Measurements from ENCODE around the gene MADCAM1.

Gene MADCAM1

GRCh38 chr19:510606-511100, 14.4 kb downstream of the MADCAM1 start:
- Mint-ChIP-seq H3K36me3 (peaks cover 2% of the 10 kb centered on the region), H3K27me3 (no peaks in the 10 kb centered on the region), H3K4me1 (peaks cover 44% of the 10 kb centered on the region), H3K27ac (peak overlapping the region; percentile 98), H3K9me3 (no peaks in the 10 kb centered on the region), H3K4me3 (peak overlapping the region; percentile 89)

DNA sequence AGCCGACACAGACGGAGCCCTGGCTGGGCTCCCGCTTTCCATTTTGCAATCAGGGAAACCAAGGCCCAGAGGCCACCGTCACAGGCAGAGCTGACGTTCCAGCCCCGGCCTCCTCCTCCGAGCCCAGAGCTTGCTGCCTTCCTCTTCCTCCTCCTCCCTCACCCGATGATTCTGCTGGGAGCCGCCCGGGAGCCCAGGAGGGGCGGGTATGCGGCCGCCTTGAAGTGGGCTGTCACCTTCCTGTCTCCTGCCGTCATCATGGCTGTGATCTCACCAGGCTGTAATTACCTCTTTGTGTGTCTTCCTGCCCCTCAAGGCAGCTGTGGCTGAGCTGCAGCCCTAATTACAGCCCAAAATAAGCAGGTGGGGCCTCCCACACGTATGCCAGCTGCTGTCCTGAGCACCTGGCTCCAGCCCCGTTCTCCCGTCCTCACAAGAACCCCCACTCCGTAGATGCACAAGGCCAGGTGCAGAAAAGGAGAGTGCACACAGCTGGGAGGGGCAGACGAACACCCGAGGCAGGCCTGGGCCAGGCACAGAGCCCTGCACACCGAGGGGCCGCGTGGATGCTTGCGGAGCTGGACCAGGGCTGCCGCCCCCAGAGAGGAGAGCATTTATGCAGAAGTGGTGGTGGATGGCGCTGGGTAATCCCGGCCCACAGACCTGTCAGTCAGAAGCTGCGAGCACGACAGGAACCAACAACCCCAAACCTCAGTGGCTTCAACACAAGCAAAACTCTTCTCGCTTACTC, 15.0 kb downstream of the MADCAM1 start:
- Mint-ChIP-seq H3K9me3 (no peaks in the 10 kb centered on the region), H3K27ac (peak overlapping the region; percentile 98), H3K36me3 (peaks cover 2% of the 10 kb centered on the region), H3K27me3 (no peaks in the 10 kb centered on the region), H3K4me1 (peaks cover 43% of the 10 kb centered on the region), H3K4me3 (peak overlapping the region; percentile 89)

GRCh38 chr19:512547-513365, 16.5 kb downstream of the MADCAM1 start:
- Mint-ChIP-seq H3K4me3 (no peak overlapping the region), H3K4me1 (peaks cover 49% of the 10 kb centered on the region), H3K9me3 (no peaks in the 10 kb centered on the region), H3K36me3 (peaks cover 2% of the 10 kb centered on the region), H3K27ac (no peak overlapping the region), H3K27me3 (no peaks in the 10 kb centered on the region)

- H3K4me3 Mint-ChIP-seq = no peak overlapping the region
- no peaks in the 10 kb centered on the region for H3K9me3 Mint-ChIP-seq
- peaks cover 2% of the 10 kb centered on the region for H3K36me3 Mint-ChIP-seq
These were observed 17.3 kb downstream of the MADCAM1 start for GRCh38 chr19:513368-514165.

GRCh38 chr19:514166-514663, 17.9 kb downstream of the MADCAM1 start:
- H3K9me3 Mint-ChIP-seq = no peaks in the 10 kb centered on the region
- H3K4me3 Mint-ChIP-seq = no peak overlapping the region
- H3K27ac Mint-ChIP-seq = peak overlapping the region; percentile 63
- H3K36me3 Mint-ChIP-seq = peaks cover 2% of the 10 kb centered on the region
- H3K4me1 Mint-ChIP-seq = peaks cover 35% of the 10 kb centered on the region
- no peaks in the 10 kb centered on the region for H3K27me3 Mint-ChIP-seq

More at GRCh38 chr19:513368-514165, 17.3 kb downstream of the MADCAM1 start:
- Mint-ChIP-seq H3K27ac (no peak overlapping the region), H3K27me3 (no peaks in the 10 kb centered on the region), H3K4me1 (peaks cover 41% of the 10 kb centered on the region)

- H3K27me3 Mint-ChIP-seq = no peaks in the 10 kb centered on the region
- H3K36me3 Mint-ChIP-seq = no peaks in the 10 kb centered on the region
- no peak overlapping the region for H3K4me3 Mint-ChIP-seq
- H3K9me3 Mint-ChIP-seq = no peaks in the 10 kb centered on the region
- peaks cover 10% of the 10 kb centered on the region for H3K4me1 Mint-ChIP-seq
- no peak overlapping the region for H3K27ac Mint-ChIP-seq
These were observed 21.7 kb downstream of the MADCAM1 start for GRCh38 chr19:517721-518597.

DNA sequence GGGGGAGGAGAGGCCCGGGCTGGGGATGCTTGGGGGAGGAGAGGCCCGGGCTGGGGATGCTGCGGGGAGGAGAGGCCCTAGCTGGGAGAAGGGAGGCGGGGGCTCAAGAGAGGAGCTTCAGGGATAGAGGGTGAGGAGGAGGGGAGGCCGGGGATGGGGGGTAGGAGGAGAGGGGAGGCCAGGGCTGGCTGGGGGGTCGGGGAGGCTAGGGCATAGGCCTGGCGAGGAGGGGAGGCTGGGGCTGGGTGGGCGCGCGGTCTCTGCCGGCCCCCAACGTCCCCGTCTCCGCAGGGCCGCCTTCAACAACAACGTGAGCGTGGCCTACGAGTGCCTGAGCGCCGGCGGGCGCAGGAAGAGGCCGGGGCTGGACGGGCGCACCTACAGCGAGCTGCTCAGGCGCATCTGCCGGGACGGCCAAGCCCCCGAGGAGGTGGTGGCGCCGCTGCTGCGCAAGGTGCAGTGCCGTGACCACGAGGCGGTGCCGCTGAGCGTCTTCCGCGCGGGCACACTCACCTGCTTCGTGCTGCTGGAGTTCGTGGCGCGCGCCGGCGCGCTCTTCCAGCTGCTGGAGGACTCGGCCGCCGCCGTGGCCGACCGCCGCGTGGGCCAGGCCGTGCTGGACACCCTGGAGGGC, 22.4 kb downstream of the MADCAM1 start:
- Mint-ChIP-seq H3K4me1 (peaks cover 10% of the 10 kb centered on the region), H3K4me3 (no peak overlapping the region), H3K27ac (no peak overlapping the region), H3K27me3 (no peaks in the 10 kb centered on the region), H3K36me3 (no peaks in the 10 kb centered on the region), H3K9me3 (no peaks in the 10 kb centered on the region)

DNA sequence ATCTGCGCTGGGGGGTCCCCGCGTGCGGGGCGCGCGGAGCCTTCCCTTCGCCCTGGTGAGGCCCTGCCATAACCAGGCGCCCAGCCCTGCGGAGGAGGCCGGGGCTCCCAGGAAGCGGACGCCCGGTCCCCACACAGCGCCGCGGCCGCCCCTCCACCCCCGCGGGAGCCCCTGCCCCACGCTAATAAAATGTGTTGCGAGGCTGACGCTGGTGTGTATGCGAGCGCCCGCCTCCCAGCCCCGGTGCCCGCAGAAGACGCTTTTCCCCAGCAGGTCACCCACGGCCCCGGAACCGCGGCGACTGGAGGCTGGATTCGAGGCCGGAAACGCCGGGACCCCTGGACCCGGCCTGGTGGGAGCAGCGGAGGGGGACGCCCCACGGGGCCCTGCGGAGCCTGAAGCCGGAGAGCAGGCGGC, 23.2 kb downstream of the MADCAM1 start:
- Mint-ChIP-seq H3K27ac (no peak overlapping the region), H3K9me3 (no peaks in the 10 kb centered on the region), H3K27me3 (no peaks in the 10 kb centered on the region), H3K36me3 (no peaks in the 10 kb centered on the region), H3K4me1 (peaks cover 10% of the 10 kb centered on the region), H3K4me3 (no peak overlapping the region)

DNA sequence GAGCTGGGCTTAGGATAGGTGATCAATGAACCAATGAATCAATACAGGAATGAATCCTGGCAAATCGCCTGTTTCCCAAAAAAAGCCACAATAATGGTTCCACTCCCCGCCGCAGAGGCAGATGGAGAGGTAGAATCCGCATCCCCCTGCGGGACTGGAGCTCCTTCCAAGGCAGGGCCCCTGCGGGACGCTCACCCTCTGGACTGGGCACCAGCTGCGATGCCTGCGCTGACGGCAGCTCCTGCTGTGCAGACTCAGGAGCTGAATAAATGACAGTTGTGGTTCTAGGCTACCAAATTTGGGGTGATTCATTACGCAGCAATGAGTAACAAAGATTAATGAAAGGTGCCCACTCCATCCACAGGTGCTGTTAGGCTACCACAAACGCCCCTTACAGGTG, 26.4 kb downstream of the MADCAM1 start:
- Mint-ChIP-seq H3K4me1 (no peaks in the 10 kb centered on the region), H3K9me3 (no peaks in the 10 kb centered on the region), H3K36me3 (no peaks in the 10 kb centered on the region), H3K27me3 (peaks cover 1% of the 10 kb centered on the region), H3K27ac (no peak overlapping the region), H3K4me3 (no peak overlapping the region)

GRCh38 chr19:524062-524674, 27.9 kb downstream of the MADCAM1 start:
- H3K9me3 Mint-ChIP-seq = no peaks in the 10 kb centered on the region
- H3K27me3 Mint-ChIP-seq = peaks cover 1% of the 10 kb centered on the region
- no peak overlapping the region for H3K27ac Mint-ChIP-seq
- H3K4me3 Mint-ChIP-seq = no peak overlapping the region
- no peaks in the 10 kb centered on the region for H3K36me3 Mint-ChIP-seq
- H3K4me1 Mint-ChIP-seq = no peaks in the 10 kb centered on the region

DNA sequence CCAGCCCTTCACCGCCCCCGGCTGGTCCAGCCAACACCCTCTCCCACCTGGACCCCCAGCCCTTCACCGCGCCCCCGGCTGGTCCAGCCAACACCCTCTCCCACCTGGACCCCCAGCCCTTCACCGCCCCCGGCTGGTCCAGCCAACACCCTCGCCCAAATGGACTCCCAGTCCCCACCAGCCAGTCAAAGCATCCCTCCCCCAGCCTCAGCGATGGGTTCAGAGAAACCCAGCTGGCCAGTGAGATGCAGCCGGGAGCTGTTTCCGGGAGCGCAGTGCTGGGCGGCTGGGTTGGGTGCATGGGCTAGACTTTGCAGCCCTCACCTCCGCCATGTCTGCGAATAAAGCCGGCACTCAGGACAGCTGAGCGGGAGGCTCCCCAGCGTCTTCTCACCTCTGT, 28.7 kb downstream of the MADCAM1 start:
- H3K9me3 Mint-ChIP-seq = no peaks in the 10 kb centered on the region
- H3K4me3 Mint-ChIP-seq = no peak overlapping the region
- no peak overlapping the region for H3K27ac Mint-ChIP-seq
- H3K4me1 Mint-ChIP-seq = no peaks in the 10 kb centered on the region
- peaks cover 1% of the 10 kb centered on the region for H3K27me3 Mint-ChIP-seq
- no peaks in the 10 kb centered on the region for H3K36me3 Mint-ChIP-seq

- Mint-ChIP-seq H3K36me3 (no peaks in the 10 kb centered on the region), H3K27ac (no peak overlapping the region), H3K4me1 (no peaks in the 10 kb centered on the region), H3K27me3 (peaks cover 1% of the 10 kb centered on the region), H3K9me3 (no peaks in the 10 kb centered on the region), H3K4me3 (no peak overlapping the region)
These were observed 29.7 kb downstream of the MADCAM1 start for GRCh38 chr19:525857-526419.

GRCh38 chr19:530134-531008, 34.1 kb downstream of the MADCAM1 start:
- Mint-ChIP-seq H3K4me3 (peak overlapping the region; percentile 82), H3K27me3 (peaks cover 1% of the 10 kb centered on the region), H3K4me1 (peaks cover 15% of the 10 kb centered on the region), H3K9me3 (no peaks in the 10 kb centered on the region), H3K27ac (peak overlapping the region; percentile 70), H3K36me3 (no peaks in the 10 kb centered on the region)

All from activated naive CD4-positive, alpha-beta T cell treated with anti-CD3 and anti-CD28 coated beads, Interleukin-2, amount 50 U/mL, for 24 hours (primary cell).